Measurements from ENCODE around the gene STIP1. TPM values are rescaled to one million over a fixed set of nuclear protein-coding genes. Genes with fewer than 3 reads are reported as not detected.

STIP1 gene
- total and polyA plus RNA-seq, 2 of the 8 experiments (the other 6 are each of a cell fraction or from before 2014, with no cell fraction given), result 140 to 329 TPM

- H3K4me3 ChIP-seq (ENCODE audit: extremely low read depth in 1 of 4, insufficient read depth in 2 of 4, low read depth in 3 of 4, low read length in 4 of 4), result no peak overlapping the region
- no peak overlapping the region for H4K5ac ChIP-seq (ENCODE audit: insufficient read length, low read depth, low read length)
- H3K23me2 ChIP-seq (ENCODE audit: low read depth, low read length), result no peaks in the 10 kb centered on the region
- H2BK12ac ChIP-seq (ENCODE audit: low read depth, low read length), result no peak overlapping the region
- no peaks in the 10 kb centered on the region for H3K4me1 ChIP-seq (replicated peaks in 1 of 4; ENCODE audit: control insufficient read depth in 3 of 4, insufficient read depth in 4 of 4, low read length in 3 of 4)
- H3K9ac ChIP-seq (replicated peaks in 1 of 4; ENCODE audit: extremely low read depth in 1 of 4, low read depth in 3 of 4, low read length in 3 of 4), result no peak overlapping the region
- CTCF ChIA-PET (ENCODE audit: partially characterized antibody), result interaction anchor here (0.6 to 7.0 kb wide), 5 partner anchors 10 to 241 kb away, joined by 3 to 68 read pairs (median 3); partner anchors contain the start of gene FERMT3
- H3K18ac ChIP-seq (ENCODE audit: extremely low read depth, low read length), result no peak overlapping the region
- no peak overlapping the region for H3K27ac ChIP-seq (ENCODE audit: low read depth, low read length)
- no peaks in the 10 kb centered on the region for H3K9me3 ChIP-seq (ENCODE audit: insufficient read depth in 2 of 2, low read depth in 1 of 2, low read length in 1 of 2)
- DNase-seq (ENCODE audit: low read depth in 1 of 2, low spot score in 2 of 2), result no peak
- H2BK20ac ChIP-seq (ENCODE audit: low read length), result no peak overlapping the region
- no peak overlapping the region for H2BK120ac ChIP-seq (replicated peaks; ENCODE audit: low read depth, low read length)
- H3K4me2 ChIP-seq (ENCODE audit: insufficient read depth in 1 of 2, low read depth in 2 of 2, low read length in 2 of 2), result no peak overlapping the region
- no peaks in the 10 kb centered on the region for H3K27me3 ChIP-seq (replicated peaks in 1 of 4; ENCODE audit: control insufficient read depth in 3 of 4, extremely low read depth in 1 of 4, insufficient read depth in 3 of 4, low read length in 3 of 4)
- no peak overlapping the region for H3K14ac ChIP-seq (ENCODE audit: insufficient read length)
- no peak overlapping the region for H2AFZ ChIP-seq (ENCODE audit: low read length)
- H3K79me2 ChIP-seq (ENCODE audit: control insufficient read depth in 1 of 2, insufficient read depth in 2 of 2, low read length in 2 of 2), result no peaks in the 10 kb centered on the region
- WGBS, 2 experiments (ENCODE audit: extremely low coverage in 1 of 2, insufficient coverage in 1 of 2, insufficient read length in 1 of 2, insufficient replicate concordance in 2 of 2, low coverage in 1 of 2, low lambda C conversion rate in 2 of 2, missing lambda C conversion rate in 1 of 2), result 84% methylated on average over 11 of the region's 11 CpGs; no CpG with 5 or more reads in 1 of the 2 experiments
- peaks cover 0 to 7% (median 3%) of the 10 kb centered on the region in 4 experiments; a peak in 4 of 8 replicates for H3K36me3 ChIP-seq (ENCODE audit: control insufficient read depth in 2 of 4, insufficient read depth in 4 of 4, low read length in 3 of 4)
- no peak for FAIRE-seq
- POLR2A ChIA-PET (ENCODE audit: partially characterized antibody), result interaction anchor here (1.1 to 14.1 kb wide), 7 partner anchors 10 to 50 kb away, joined by 3 to 253 read pairs (median 4); partner anchors contain the start of genes FERMT3, STIP1 and VEGFB
- H2AK5ac ChIP-seq (ENCODE audit: low read depth, low read length), result no peak overlapping the region
- peaks cover 2 to 8% of the 10 kb centered on the region in 2 experiments for H4K20me1 ChIP-seq (replicated peaks in 1 of 2; ENCODE audit: control insufficient read depth in 1 of 2, insufficient read depth in 2 of 2, low read length in 2 of 2)
- H3K56ac ChIP-seq (replicated peaks; ENCODE audit: insufficient read length, low read depth, low read length), result no peak overlapping the region
- H3K23ac ChIP-seq (ENCODE audit: insufficient read length), result no peak overlapping the region
- no peak overlapping the region for H2BK5ac ChIP-seq (ENCODE audit: low read depth, low read length)
- no peak overlapping the region for H2BK15ac ChIP-seq (ENCODE audit: low read length)
- no peak overlapping the region for H4K91ac ChIP-seq (replicated peaks; ENCODE audit: insufficient read length, low read length)
- no peak overlapping the region for H4K8ac ChIP-seq (ENCODE audit: extremely low read depth, insufficient read depth, low read length)
- H3K79me1 ChIP-seq (ENCODE audit: low read depth, low read length), result no peaks in the 10 kb centered on the region
- H3K4ac ChIP-seq (replicated peaks; ENCODE audit: insufficient read length, low read depth, low read length), result no peak overlapping the region
- TF ChIP-seq POLR2A (IDR thresholded peaks at IDR 0.05; ENCODE audit: control extremely low read depth in 1 of 2, low read depth in 2 of 2, low read length in 2 of 2) (no peak), BCL11A (IDR thresholded peaks at IDR 0.05; ENCODE audit: low read depth in 2 of 2, low read length in 2 of 2) (no peak), NRF1 (IDR thresholded peaks at IDR 0.05; ENCODE audit: low read depth, low read length) (no peak), RXRA (IDR thresholded peaks at IDR 0.05; ENCODE audit: insufficient read depth, low read depth, low read length) (no peak)
These were observed 32.8 kb downstream of the STIP1 start for GRCh38 chr11:64218628-64219353.

Measured in H1 (cell line).